ENCODE measurements around the gene MPHOSPH8. TPM values are rescaled to one million over a fixed set of nuclear protein-coding genes. Genes with fewer than 3 reads are reported as not detected.
"Not testable (repeated sequence)": the region's sequence is repeated elsewhere in the genome, so short reads cannot be mapped to it uniquely, and the experiment has no call there.

Gene MPHOSPH8
- total RNA-seq, 4 donors from 2014 or later: 8.0 to 15.5 (median 13.4) TPM

- Histone ChIP-seq H3K27ac (no peak overlapping the region), H3K4me3 (no peak overlapping the region), H3K4me1 (peaks cover 0 to 5% of the 10 kb centered on the region in 2 donors), H3K9me3 (no peaks in the 10 kb centered on the region), H3K27me3 (no peaks in the 10 kb centered on the region), H3K36me3 (no peaks in the 10 kb centered on the region)
- in situ Hi-C loops (cut with MboI; ENCODE audit: low sequenced_read_pairs in 4 of 4): no loop called here
- no peak for ATAC-seq
- DNase-seq: no peak
- TF ChIP-seq POLR2A (IDR thresholded peaks at IDR 0.05) (no peak), CTCF (IDR thresholded peaks at IDR 0.05 in 4 of 5, conservative IDR thresholded peaks at IDR 0.05 in 1 of 5) (no peak)
- intact Hi-C loops (cut with DNase I; ENCODE audit: low total_unique reads): no loop called here
These were observed 47.3 kb downstream of the MPHOSPH8 start for GRCh38 chr13:19680751-19681150.

- ATAC-seq (no peak), DNase-seq (no peak)
- intact Hi-C loops (cut with DNase I; ENCODE audit: low total_unique reads) (no loop called here), in situ Hi-C loops (cut with MboI; ENCODE audit: low sequenced_read_pairs in 4 of 4) (no loop called here)
- Histone ChIP-seq H3K9me3 (no peaks in the 10 kb centered on the region), H3K27ac (no peak overlapping the region), H3K4me3 (no peak overlapping the region), H3K4me1 (peaks cover 0 to 5% of the 10 kb centered on the region in 2 donors), H3K36me3 (no peaks in the 10 kb centered on the region), H3K27me3 (no peaks in the 10 kb centered on the region)
- TF ChIP-seq POLR2A (IDR thresholded peaks at IDR 0.05): no peak
- TF ChIP-seq CTCF (IDR thresholded peaks at IDR 0.05 in 4 of 5, conservative IDR thresholded peaks at IDR 0.05 in 1 of 5): no peak
These were observed 48.1 kb downstream of the MPHOSPH8 start for GRCh38 chr13:19681517-19681916.

GRCh38 chr13:19685034-19685433 is 51.6 kb downstream of the MPHOSPH8 start:
- Histone ChIP-seq H3K4me3 (no peak overlapping the region), H3K27me3 (no peaks in the 10 kb centered on the region), H3K9me3 (no peaks in the 10 kb centered on the region), H3K27ac (no peak overlapping the region), H3K36me3 (no peaks in the 10 kb centered on the region), H3K4me1 (peaks cover 0 to 5% of the 10 kb centered on the region in 2 donors)
- intact Hi-C loops (cut with DNase I; ENCODE audit: low total_unique reads) (no loop called here), in situ Hi-C loops (cut with MboI; ENCODE audit: low sequenced_read_pairs in 4 of 4) (no loop called here)
- no peak for DNase-seq
- TF ChIP-seq CTCF (IDR thresholded peaks at IDR 0.05 in 4 of 5, conservative IDR thresholded peaks at IDR 0.05 in 1 of 5): no peak
- TF ChIP-seq POLR2A (IDR thresholded peaks at IDR 0.05): no peak
- no peak for ATAC-seq

GRCh38 chr13:19685437-19685836 is 52.0 kb downstream of the MPHOSPH8 start:
- DNase-seq: no peak
- no peaks in the 10 kb centered on the region for H3K36me3 ChIP-seq
- H3K27me3 ChIP-seq: no peaks in the 10 kb centered on the region
- TF ChIP-seq POLR2A (IDR thresholded peaks at IDR 0.05) (no peak), CTCF (IDR thresholded peaks at IDR 0.05 in 4 of 5, conservative IDR thresholded peaks at IDR 0.05 in 1 of 5) (no peak)
- H3K27ac ChIP-seq: no peak overlapping the region
- no peaks in the 10 kb centered on the region for H3K9me3 ChIP-seq
- H3K4me3 ChIP-seq: no peak overlapping the region
- intact Hi-C loops (cut with DNase I; ENCODE audit: low total_unique reads) (no loop called here), in situ Hi-C loops (cut with MboI; ENCODE audit: low sequenced_read_pairs in 4 of 4) (no loop called here)
- ATAC-seq: no peak
- H3K4me1 ChIP-seq: peaks cover 0 to 5% of the 10 kb centered on the region in 2 donors

GRCh38 chr13:19691447-19691846 is 58.0 kb downstream of the MPHOSPH8 start:
- DNase-seq; H3K27me3 ChIP-seq; H3K4me1 ChIP-seq; H3K9me3 ChIP-seq; H3K27ac ChIP-seq; H3K36me3 ChIP-seq; ATAC-seq; in situ Hi-C loops (cut with MboI; ENCODE audit: low sequenced_read_pairs in 4 of 4); H3K4me3 ChIP-seq; intact Hi-C loops (cut with DNase I; ENCODE audit: low total_unique reads): not testable (repeated sequence)

Data from gastrocnemius medialis (tissue), 4 donors.